ENCODE data around the gene FAM168A.

GRCh38 chr11:73410627-73411026, 187.3 kb downstream of the FAM168A start:
- TF ChIP-seq CTCF (IDR thresholded peaks at IDR 0.05; ENCODE audit: insufficient read depth, low read length, poor library complexity, severe bottlenecking) (no peak), EZH2phosphoT487 (conservative IDR thresholded peaks at IDR 0.05; ENCODE audit: low read length) (no peak)
